Activated naive CD8-positive, alpha-beta T cell (primary cell): Measurements from ENCODE around the gene GNAL.

Experiments
- H3K27ac Mint-ChIP-seq: one replicate; pipeline ENCODE4 v1.8.0; 2021; ENCODE audit warnings: mixed read lengths
- H3K27me3 Mint-ChIP-seq: one replicate; pipeline ENCODE4 v1.8.0; 2021; ENCODE audit warnings: mixed read lengths
- H3K36me3 Mint-ChIP-seq: one replicate; pipeline ENCODE4 v1.8.0; 2021; ENCODE audit warnings: mixed read lengths
- H3K4me1 Mint-ChIP-seq: one replicate; pipeline ENCODE4 v1.8.0; 2021; ENCODE audit warnings: low read depth, mixed read lengths
- H3K4me3 Mint-ChIP-seq: one replicate; pipeline ENCODE4 v1.8.0; 2021; ENCODE audit warnings: mild to moderate bottlenecking, mixed read lengths
- H3K9me3 Mint-ChIP-seq: one replicate; pipeline ENCODE4 v1.8.0; 2021; ENCODE audit warnings: low read depth, mixed read lengths

GNAL gene

GRCh38 chr18:11811009-11811408 lies 121.9 kb downstream of the GNAL start:
- H3K9me3 Mint-ChIP-seq, result no peaks in the 10 kb centered on the region
- H3K27ac Mint-ChIP-seq, result no peak overlapping the region
- H3K4me3 Mint-ChIP-seq, result no peak overlapping the region
- H3K4me1 Mint-ChIP-seq, result no peaks in the 10 kb centered on the region
- H3K36me3 Mint-ChIP-seq, result no peaks in the 10 kb centered on the region
- H3K27me3 Mint-ChIP-seq, result no peaks in the 10 kb centered on the region

- no peaks in the 10 kb centered on the region for H3K4me1 Mint-ChIP-seq
- H3K9me3 Mint-ChIP-seq, result no peaks in the 10 kb centered on the region
- no peak overlapping the region for H3K27ac Mint-ChIP-seq
- H3K36me3 Mint-ChIP-seq, result peaks cover 2% of the 10 kb centered on the region
- H3K27me3 Mint-ChIP-seq, result peaks cover 2% of the 10 kb centered on the region
- no peak overlapping the region for H3K4me3 Mint-ChIP-seq
These were observed 128.2 kb downstream of the GNAL start for GRCh38 chr18:11817229-11817628.

- Mint-ChIP-seq H3K4me1 (no peaks in the 10 kb centered on the region), H3K9me3 (no peaks in the 10 kb centered on the region), H3K36me3 (peaks cover 2% of the 10 kb centered on the region), H3K27ac (no peak overlapping the region), H3K4me3 (no peak overlapping the region), H3K27me3 (peaks cover 2% of the 10 kb centered on the region)
These were observed 129.6 kb downstream of the GNAL start for GRCh38 chr18:11818486-11819203.

- Mint-ChIP-seq H3K36me3 (peaks cover 2% of the 10 kb centered on the region), H3K9me3 (no peaks in the 10 kb centered on the region), H3K4me1 (no peaks in the 10 kb centered on the region), H3K27me3 (peaks cover 2% of the 10 kb centered on the region), H3K27ac (no peak overlapping the region), H3K4me3 (no peak overlapping the region)
These were observed 130.9 kb downstream of the GNAL start for GRCh38 chr18:11819938-11820337.

GRCh38 chr18:11820697-11821096 lies 131.6 kb downstream of the GNAL start:
- Mint-ChIP-seq H3K27me3 (peaks cover 2% of the 10 kb centered on the region), H3K4me1 (no peaks in the 10 kb centered on the region), H3K4me3 (no peak overlapping the region), H3K9me3 (no peaks in the 10 kb centered on the region), H3K27ac (no peak overlapping the region), H3K36me3 (peaks cover 2% of the 10 kb centered on the region)

GRCh38 chr18:11821208-11821607 lies 132.1 kb downstream of the GNAL start:
- Mint-ChIP-seq H3K4me1 (no peaks in the 10 kb centered on the region), H3K27ac (no peak overlapping the region), H3K4me3 (no peak overlapping the region), H3K27me3 (peaks cover 2% of the 10 kb centered on the region), H3K36me3 (peaks cover 2% of the 10 kb centered on the region), H3K9me3 (no peaks in the 10 kb centered on the region)

- H3K4me1 Mint-ChIP-seq, result no peaks in the 10 kb centered on the region
- peaks cover 2% of the 10 kb centered on the region for H3K27me3 Mint-ChIP-seq
- H3K9me3 Mint-ChIP-seq, result no peaks in the 10 kb centered on the region
- peaks cover 2% of the 10 kb centered on the region for H3K36me3 Mint-ChIP-seq
- no peak overlapping the region for H3K27ac Mint-ChIP-seq
- H3K4me3 Mint-ChIP-seq, result no peak overlapping the region
These were observed 132.7 kb downstream of the GNAL start for GRCh38 chr18:11821643-11822237.

GRCh38 chr18:11823545-11823944 lies 134.5 kb downstream of the GNAL start:
- peaks cover 2% of the 10 kb centered on the region for H3K36me3 Mint-ChIP-seq
- H3K9me3 Mint-ChIP-seq, result no peaks in the 10 kb centered on the region
- no peaks in the 10 kb centered on the region for H3K27me3 Mint-ChIP-seq

GRCh38 chr18:11826836-11827235 lies 137.8 kb downstream of the GNAL start:
- Mint-ChIP-seq H3K4me1 (no peaks in the 10 kb centered on the region), H3K27ac (no peak overlapping the region), H3K27me3 (no peaks in the 10 kb centered on the region), H3K9me3 (no peaks in the 10 kb centered on the region), H3K36me3 (no peaks in the 10 kb centered on the region), H3K4me3 (no peak overlapping the region)

More at GRCh38 chr18:11823545-11823944, 134.5 kb downstream of the GNAL start:
- Mint-ChIP-seq H3K4me3 (no peak overlapping the region), H3K4me1 (no peaks in the 10 kb centered on the region), H3K27ac (no peak overlapping the region)

GRCh38 chr18:11828786-11829432 lies 139.8 kb downstream of the GNAL start:
- Mint-ChIP-seq H3K9me3 (no peaks in the 10 kb centered on the region), H3K4me3 (no peak overlapping the region), H3K4me1 (no peaks in the 10 kb centered on the region), H3K27me3 (no peaks in the 10 kb centered on the region), H3K27ac (no peak overlapping the region), H3K36me3 (no peaks in the 10 kb centered on the region)

- H3K9me3 Mint-ChIP-seq, result no peaks in the 10 kb centered on the region
- H3K4me3 Mint-ChIP-seq, result no peak overlapping the region
- H3K27ac Mint-ChIP-seq, result no peak overlapping the region
- no peaks in the 10 kb centered on the region for H3K27me3 Mint-ChIP-seq
- no peaks in the 10 kb centered on the region for H3K36me3 Mint-ChIP-seq
- no peaks in the 10 kb centered on the region for H3K4me1 Mint-ChIP-seq
These were observed 141.5 kb downstream of the GNAL start for GRCh38 chr18:11830585-11830984.

GRCh38 chr18:11831921-11832320 lies 142.9 kb downstream of the GNAL start:
- Mint-ChIP-seq H3K4me3 (no peak overlapping the region), H3K9me3 (no peaks in the 10 kb centered on the region), H3K27ac (no peak overlapping the region), H3K36me3 (no peaks in the 10 kb centered on the region), H3K27me3 (no peaks in the 10 kb centered on the region), H3K4me1 (no peaks in the 10 kb centered on the region)

- Mint-ChIP-seq H3K4me1 (no peaks in the 10 kb centered on the region), H3K9me3 (no peaks in the 10 kb centered on the region), H3K27me3 (peaks cover 2% of the 10 kb centered on the region)
These were observed 145.7 kb downstream of the GNAL start for GRCh38 chr18:11834772-11835171.

GRCh38 chr18:11839556-11839955 lies 150.5 kb downstream of the GNAL start:
- H3K27ac Mint-ChIP-seq, result no peak overlapping the region
- H3K4me1 Mint-ChIP-seq, result no peaks in the 10 kb centered on the region
- H3K9me3 Mint-ChIP-seq, result no peaks in the 10 kb centered on the region
- H3K36me3 Mint-ChIP-seq, result no peaks in the 10 kb centered on the region
- H3K27me3 Mint-ChIP-seq, result peaks cover 2% of the 10 kb centered on the region
- H3K4me3 Mint-ChIP-seq, result no peak overlapping the region

More at GRCh38 chr18:11834772-11835171, 145.7 kb downstream of the GNAL start:
- Mint-ChIP-seq H3K4me3 (no peak overlapping the region), H3K36me3 (no peaks in the 10 kb centered on the region), H3K27ac (no peak overlapping the region)

GRCh38 chr18:11840493-11840892 lies 151.4 kb downstream of the GNAL start:
- Mint-ChIP-seq H3K4me1 (no peaks in the 10 kb centered on the region), H3K9me3 (no peaks in the 10 kb centered on the region), H3K4me3 (no peak overlapping the region), H3K27ac (no peak overlapping the region), H3K27me3 (peaks cover 2% of the 10 kb centered on the region), H3K36me3 (no peaks in the 10 kb centered on the region)
